HG03558 (cell line): Measurements from ENCODE around the gene CEACAM8.
"Not testable (repeated sequence)": the region's sequence is repeated elsewhere in the genome, so short reads cannot be mapped to it uniquely, and the experiment has no call there.

Experiments
- ATAC-seq: cut with Tn5 transposase; IDR thresholded peaks from one replicate; pipeline ENCODE4 v1.9.1; 2021; ENCODE audit warnings: moderate number of reproducible peaks; ENCODE audit not compliant: unreplicated experiment; ENCODE audit errors: extremely low read depth

Gene CEACAM8

DNA sequence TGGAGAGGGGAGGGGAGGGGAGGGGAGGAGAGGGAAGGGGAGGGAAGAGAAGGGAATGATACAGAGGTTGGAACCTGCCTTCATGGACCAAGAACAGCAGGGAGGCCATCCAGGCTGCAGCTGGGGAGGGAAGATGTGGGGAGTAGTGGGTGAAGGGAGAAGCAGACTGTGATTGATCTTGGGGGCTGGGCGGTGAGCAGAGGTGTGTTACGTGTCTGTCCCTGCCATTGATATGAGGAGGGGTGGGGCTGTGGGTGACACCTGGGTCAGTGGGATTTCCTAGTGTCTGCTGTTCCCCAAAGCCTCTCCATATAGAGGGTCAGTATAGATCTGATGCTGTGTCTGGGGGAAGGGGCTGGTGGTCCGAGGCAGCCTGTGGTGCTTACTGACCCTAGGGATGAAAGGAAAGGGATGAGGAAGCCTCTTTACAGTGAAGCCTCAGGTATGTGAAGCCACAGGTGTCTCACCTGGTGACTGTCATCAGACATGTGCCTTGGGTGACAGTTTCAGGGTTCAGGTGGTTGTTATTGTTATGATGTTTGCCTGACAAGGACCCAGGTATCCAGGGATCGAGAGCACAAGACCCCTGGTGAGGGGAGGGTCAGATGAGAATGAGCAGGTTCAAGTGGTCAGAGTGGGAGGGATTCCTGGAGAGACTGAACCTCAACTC is 47.8 kb downstream of the CEACAM8 start:
- no peak for ATAC-seq

DNA sequence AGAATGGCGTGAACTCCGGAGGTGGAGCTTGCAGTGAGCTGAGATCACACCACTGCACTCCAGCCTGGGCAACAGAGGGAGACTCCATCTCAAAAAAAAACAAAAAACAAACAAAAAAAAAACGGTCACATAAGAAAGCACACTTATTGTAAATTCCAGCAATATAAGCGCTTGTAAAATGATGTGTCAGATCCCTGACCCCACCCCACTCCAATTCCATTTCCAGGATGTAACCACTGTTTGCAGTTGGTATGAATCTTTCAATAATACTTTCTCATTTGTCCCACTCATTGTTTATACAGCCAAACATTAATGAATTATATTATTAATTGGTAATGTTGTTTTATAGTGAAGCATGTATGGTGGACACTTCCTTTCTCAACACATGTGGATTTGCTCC is 50.6 kb downstream of the CEACAM8 start:
- no peak for ATAC-seq

GRCh38 chr19:42542791-42543190 is 51.9 kb downstream of the CEACAM8 start:
- ATAC-seq: no peak

- ATAC-seq: no peak
Observed at GRCh38 chr19:42540071-42540553, 54.6 kb downstream of the CEACAM8 start.

DNA sequence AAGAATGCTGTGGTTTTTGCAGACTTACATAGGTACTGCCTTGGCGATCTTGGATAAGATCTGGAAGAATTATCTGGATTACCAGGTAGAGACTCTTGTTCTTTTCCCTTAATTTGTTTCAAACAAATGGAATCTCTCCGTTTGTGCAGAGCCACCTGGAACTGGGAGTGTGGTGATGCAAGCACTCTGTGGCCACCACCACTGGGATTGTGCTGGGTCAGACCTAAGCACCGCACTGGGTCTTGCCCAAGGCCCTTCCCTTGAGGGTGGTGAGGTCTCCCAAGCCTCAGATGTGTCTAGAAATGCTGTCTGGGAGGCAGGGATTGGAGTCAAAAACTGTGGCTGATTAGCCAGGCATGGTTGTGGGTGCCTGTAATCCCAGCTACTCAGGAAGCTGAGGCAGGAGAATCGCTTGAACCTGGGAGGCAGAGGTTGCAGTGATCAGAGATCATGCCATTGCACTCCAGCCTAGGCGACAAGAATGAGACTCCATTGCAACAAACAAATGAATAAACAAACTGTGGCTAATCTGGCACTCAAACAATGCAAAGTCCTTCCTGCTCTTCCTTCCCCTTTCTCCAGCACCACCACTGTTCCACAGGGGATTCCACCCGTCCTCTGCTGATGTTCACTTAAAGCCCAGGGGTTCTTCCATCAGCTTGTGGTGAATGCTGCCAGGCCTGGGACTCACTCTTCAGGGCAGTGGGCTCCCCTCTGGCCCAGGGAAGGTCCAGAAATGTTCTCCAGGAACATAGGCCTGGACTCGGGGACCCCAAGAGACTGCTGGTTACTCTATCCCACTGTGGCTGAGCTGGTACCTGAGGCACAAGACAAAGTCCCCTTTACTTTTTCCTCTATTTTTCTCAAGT is 55.6 kb downstream of the CEACAM8 start:
- ATAC-seq: no peak

- ATAC-seq: not testable (repeated sequence)
Observed at GRCh38 chr19:42535276-42535675, 59.4 kb downstream of the CEACAM8 start.

- no peak for ATAC-seq
Observed at GRCh38 chr19:42534391-42534790, 60.3 kb downstream of the CEACAM8 start.

DNA sequence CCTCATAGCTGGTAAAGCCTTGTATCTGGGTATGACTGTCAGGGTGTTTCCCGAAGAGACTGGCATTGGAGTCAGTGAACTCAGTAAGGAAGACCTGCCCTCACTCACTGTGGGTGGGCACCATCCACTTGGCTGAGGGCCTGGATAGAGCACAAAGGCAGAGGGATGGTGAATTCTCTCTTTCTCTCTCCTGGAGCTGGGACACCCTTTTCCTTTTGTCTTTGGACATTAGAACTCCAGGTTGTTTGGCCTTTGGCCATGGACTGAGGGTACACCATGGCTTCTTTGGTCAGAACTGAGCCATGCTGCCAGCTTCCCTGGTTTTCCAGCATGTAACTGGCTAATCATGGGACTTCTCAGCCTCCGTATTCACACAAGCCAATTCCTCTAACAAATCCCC is 61.8 kb downstream of the CEACAM8 start:
- no peak for ATAC-seq

GRCh38 chr19:42531313-42531712 is 63.4 kb downstream of the CEACAM8 start:
- ATAC-seq: no peak
